HEK293 (cell line): ENCODE measurements around the gene SPEM3.

Experiments
- CTCF ChIA-PET: fragments of 350-600 bp; formaldehyde crosslinking; extraction: SDS; loops from one replicate; lab custom pipeline; 2021; ENCODE audit warnings: antibody characterized with exemption; lab: Yijun Ruan, JAX
- POLR2A ChIA-PET: fragments of 300-600 bp; formaldehyde crosslinking; extraction: SDS; loops from one replicate; lab custom pipeline; 2020; ENCODE audit warnings: antibody characterized with exemption, inconsistent platforms; lab: Yijun Ruan, JAX
- H3K27ac ChIP-seq: fragments of 200-500 bp; sonication (Bioruptor generic); 2 replicates; pipeline ENCODE4 v1.5.1; 2014; ENCODE audit warnings: low read depth, low read length, control low read depth, inconsistent platforms; ENCODE audit errors: extremely low read depth
- H3K36me3 ChIP-seq, 2 experiments: fragments of 200-500 bp in 1 of 2; sonication (Bioruptor generic) in 1 of 2; 1 replicate in 1 of 2; 2 replicates in 1 of 2; pipeline ENCODE4 v1.5.1; 2014 to 2017; ENCODE audit warnings: inconsistent platforms in 2 of 2, low read length in 2 of 2; ENCODE audit not compliant: control insufficient read depth in 2 of 2, insufficient read depth in 1 of 2
- H3K4me1 ChIP-seq: fragments of 200-500 bp; sonication (Bioruptor generic); 2 replicates; pipeline ENCODE4 v1.5.1; 2014; ENCODE audit warnings: mild to moderate bottlenecking, low read length, inconsistent platforms; ENCODE audit not compliant: control insufficient read depth, insufficient read depth
- H3K4me3 ChIP-seq: 2 replicates; pipeline ENCODE4 v1.5.1; 2011; ENCODE audit warnings: low read depth, mild to moderate bottlenecking, control low read depth, low read length, moderate library complexity
- H3K9me3 ChIP-seq: fragments of 200-500 bp; sonication (Bioruptor generic); 2 replicates; pipeline ENCODE4 v1.5.1; 2014; ENCODE audit warnings: low read depth, low read length, inconsistent platforms; ENCODE audit not compliant: control insufficient read depth, insufficient read depth
- GLI4 ChIP-seq: fragments of 450-650 bp; formaldehyde crosslinking; IDR thresholded peaks from 2 replicates; pipeline ENCODE4 v1.5.1; 2016; ENCODE audit warnings: missing biosample characterization, missing genetic modification characterization
- HOXD13 ChIP-seq: sonication (generic); formaldehyde crosslinking; IDR thresholded peaks from 2 replicates; pipeline ENCODE4 v1.8.0; 2022; ENCODE audit warnings: missing genetic modification reagents, borderline replicate concordance
- KLF10 ChIP-seq: fragments of 450-650 bp; IDR thresholded peaks from 2 replicates; pipeline ENCODE4 v1.5.1; 2018; ENCODE audit warnings: missing biosample characterization, mild to moderate bottlenecking, missing genetic modification characterization
- SP3 ChIP-seq: fragments of 450-650 bp; formaldehyde crosslinking; IDR thresholded peaks from 2 replicates; pipeline ENCODE4 v1.5.1; 2016; ENCODE audit warnings: missing biosample characterization, missing genetic modification characterization
- YY2 ChIP-seq: fragments of 450-650 bp; formaldehyde crosslinking; IDR thresholded peaks from 2 replicates; pipeline ENCODE4 v1.5.1; 2016; ENCODE audit warnings: missing biosample characterization, missing genetic modification characterization
- ZEB2 ChIP-seq: fragments of 450-650 bp; formaldehyde crosslinking; IDR thresholded peaks from 2 replicates; pipeline ENCODE4 v1.5.1; 2016; ENCODE audit warnings: missing biosample characterization, missing genetic modification characterization
- ZFP69B ChIP-seq: fragments of 450-650 bp; formaldehyde crosslinking; IDR thresholded peaks from 2 replicates; pipeline ENCODE4 v1.5.1; 2016; ENCODE audit warnings: missing biosample characterization, missing genetic modification characterization
- ZNF140 ChIP-seq: fragments of 450-650 bp; formaldehyde crosslinking; IDR thresholded peaks from 2 replicates; pipeline ENCODE4 v1.5.1; 2016; ENCODE audit warnings: missing biosample characterization, missing genetic modification characterization
- ZNF169 ChIP-seq: fragments of 450-650 bp; formaldehyde crosslinking; IDR thresholded peaks from 2 replicates; pipeline ENCODE4 v1.5.1; 2016; ENCODE audit warnings: missing biosample characterization, missing genetic modification characterization
- ZNF202 ChIP-seq: fragments of 450-650 bp; formaldehyde crosslinking; IDR thresholded peaks from 2 replicates; pipeline ENCODE4 v1.5.1; 2016; ENCODE audit warnings: missing biosample characterization, missing genetic modification characterization, borderline replicate concordance
- ZNF23 ChIP-seq: fragments of 450-650 bp; formaldehyde crosslinking; IDR thresholded peaks from 2 replicates; pipeline ENCODE4 v1.5.1; 2016; ENCODE audit warnings: missing biosample characterization, missing genetic modification characterization, borderline replicate concordance
- ZNF558 ChIP-seq: fragments of 450-650 bp; formaldehyde crosslinking; IDR thresholded peaks from 2 replicates; pipeline ENCODE4 v1.5.1; 2016; ENCODE audit warnings: missing biosample characterization, missing genetic modification characterization
- ZNF623 ChIP-seq: fragments of 450-650 bp; formaldehyde crosslinking; IDR thresholded peaks from 2 replicates; pipeline ENCODE4 v1.5.1; 2016; ENCODE audit warnings: missing biosample characterization, missing genetic modification characterization
- ZNF660 ChIP-seq: fragments of 450-650 bp; IDR thresholded peaks from 2 replicates; pipeline ENCODE4 v1.5.1; 2018; ENCODE audit warnings: missing biosample characterization, mild to moderate bottlenecking, missing genetic modification characterization
- TF ChIP-seq, protein P1 (sequence below): fragments of 450-650 bp; formaldehyde crosslinking; IDR thresholded peaks from 2 replicates; pipeline ENCODE4 v1.5.1; 2017; ENCODE audit warnings: missing biosample characterization, missing genetic modification characterization
- TF ChIP-seq, protein P2 (sequence below): fragments of 450-650 bp; IDR thresholded peaks from 2 replicates; pipeline ENCODE4 v1.5.1; 2018; ENCODE audit warnings: missing biosample characterization, mild to moderate bottlenecking, missing genetic modification characterization
- TF ChIP-seq, protein P3 (sequence below): fragments of 450-650 bp; formaldehyde crosslinking; IDR thresholded peaks from 2 replicates; pipeline ENCODE4 v1.5.1; 2016; ENCODE audit warnings: missing biosample characterization, missing genetic modification characterization, low read depth
- TF ChIP-seq, protein P4 (sequence below): fragments of 450-650 bp; formaldehyde crosslinking; IDR thresholded peaks from 2 replicates; pipeline ENCODE4 v1.5.1; 2016; ENCODE audit warnings: missing biosample characterization, missing genetic modification characterization
- TF ChIP-seq, protein P5 (sequence below): fragments of 450-650 bp; formaldehyde crosslinking; IDR thresholded peaks from 2 replicates; pipeline ENCODE4 v1.5.1; 2016; ENCODE audit warnings: missing biosample characterization, missing genetic modification characterization
- TF ChIP-seq, protein P6 (sequence below): fragments of 450-650 bp; formaldehyde crosslinking; IDR thresholded peaks from 2 replicates; pipeline ENCODE4 v1.5.1; 2017; ENCODE audit warnings: missing biosample characterization, missing genetic modification characterization

Gene SPEM3

DNA sequence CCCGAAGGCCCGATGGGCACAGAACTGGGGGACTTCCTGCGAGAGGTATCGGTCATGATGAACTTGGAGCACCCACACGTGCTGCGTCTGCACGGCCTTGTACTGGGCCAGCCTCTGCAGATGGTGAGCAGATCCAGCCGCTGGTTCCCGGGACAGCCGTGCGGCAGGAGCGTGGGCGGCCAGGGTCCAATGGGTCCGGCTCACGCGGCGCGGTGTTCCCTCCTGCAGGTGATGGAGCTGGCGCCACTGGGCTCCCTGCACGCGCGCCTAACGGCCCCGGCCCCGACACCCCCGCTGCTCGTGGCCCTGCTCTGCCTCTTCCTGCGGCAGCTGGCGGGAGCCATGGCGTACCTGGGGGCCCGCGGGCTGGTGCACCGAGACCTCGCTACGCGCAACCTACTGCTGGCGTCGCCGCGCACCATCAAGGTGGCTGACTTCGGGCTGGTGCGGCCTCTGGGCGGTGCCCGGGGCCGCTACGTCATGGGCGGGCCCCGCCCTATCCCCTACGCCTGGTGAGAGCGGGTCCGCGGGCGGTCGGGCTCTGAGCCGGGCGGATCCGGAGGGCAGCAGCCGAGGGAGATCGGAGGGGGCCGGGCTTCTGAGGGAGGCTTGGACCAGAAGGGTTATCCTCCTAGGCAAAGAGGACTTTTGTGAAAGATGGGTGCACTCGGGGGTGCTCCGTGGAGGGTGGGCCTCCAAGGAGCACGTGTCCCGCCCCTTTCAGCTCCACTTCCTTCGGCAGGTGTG lies 44.7 kb upstream of the SPEM3 start (continued):
- no peak for TF ChIP-seq ZNF23 (tag by site-specific recombination)
- TF ChIP-seq ZNF140 (tag by site-specific recombination): no peak

DNA sequence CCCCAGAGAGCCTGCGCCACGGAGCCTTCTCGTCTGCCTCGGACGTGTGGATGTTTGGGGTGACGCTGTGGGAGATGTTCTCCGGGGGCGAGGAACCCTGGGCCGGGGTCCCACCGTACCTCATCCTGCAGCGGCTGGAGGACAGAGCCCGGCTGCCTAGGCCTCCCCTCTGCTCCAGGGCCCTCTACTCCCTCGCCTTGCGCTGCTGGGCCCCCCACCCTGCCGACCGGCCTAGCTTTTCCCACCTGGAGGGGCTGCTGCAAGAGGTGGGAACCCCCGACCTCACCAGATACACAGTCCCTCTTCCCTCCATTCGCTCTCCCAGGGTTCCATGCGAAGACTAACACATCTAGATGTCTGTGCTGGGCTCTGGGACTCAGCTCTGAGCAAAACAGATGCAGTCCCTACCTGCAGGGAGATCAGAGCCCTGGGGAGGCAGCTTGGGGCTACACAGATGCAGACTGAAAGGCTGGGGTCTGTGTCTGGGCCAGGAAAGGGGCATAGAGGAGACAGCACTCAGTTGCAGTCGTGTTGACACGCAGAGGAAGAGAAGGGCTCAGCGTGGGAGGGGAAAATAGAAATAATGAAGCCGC lies 44.1 kb upstream of the SPEM3 start:
- H3K4me1 ChIP-seq: no peaks in the 10 kb centered on the region
- TF ChIP-seq, protein P1, sequence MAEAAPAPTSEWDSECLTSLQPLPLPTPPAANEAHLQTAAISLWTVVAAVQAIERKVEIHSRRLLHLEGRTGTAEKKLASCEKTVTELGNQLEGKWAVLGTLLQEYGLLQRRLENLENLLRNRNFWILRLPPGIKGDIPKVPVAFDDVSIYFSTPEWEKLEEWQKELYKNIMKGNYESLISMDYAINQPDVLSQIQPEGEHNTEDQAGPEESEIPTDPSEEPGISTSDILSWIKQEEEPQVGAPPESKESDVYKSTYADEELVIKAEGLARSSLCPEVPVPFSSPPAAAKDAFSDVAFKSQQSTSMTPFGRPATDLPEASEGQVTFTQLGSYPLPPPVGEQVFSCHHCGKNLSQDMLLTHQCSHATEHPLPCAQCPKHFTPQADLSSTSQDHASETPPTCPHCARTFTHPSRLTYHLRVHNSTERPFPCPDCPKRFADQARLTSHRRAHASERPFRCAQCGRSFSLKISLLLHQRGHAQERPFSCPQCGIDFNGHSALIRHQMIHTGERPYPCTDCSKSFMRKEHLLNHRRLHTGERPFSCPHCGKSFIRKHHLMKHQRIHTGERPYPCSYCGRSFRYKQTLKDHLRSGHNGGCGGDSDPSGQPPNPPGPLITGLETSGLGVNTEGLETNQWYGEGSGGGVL: no peak
- TF ChIP-seq ZNF623 (tag by site-specific recombination) (no peak), ZNF23 (tag by site-specific recombination) (no peak)
- H3K27ac ChIP-seq: no peak overlapping the region
- H3K36me3 ChIP-seq: peaks cover 0 to 9% of the 10 kb centered on the region in 2 experiments; a peak in 2 of 3 replicates
- no peak overlapping the region for H3K4me3 ChIP-seq
- no peaks in the 10 kb centered on the region for H3K9me3 ChIP-seq
- ChIA-PET POLR2A (interaction anchor here (0.7 to 1.3 kb wide), 3 partner anchors 19 to 173 kb away, joined by 3 to 4 read pairs (median 4); partner anchors contain the start of gene TMEM256), CTCF (no interaction called here)

DNA sequence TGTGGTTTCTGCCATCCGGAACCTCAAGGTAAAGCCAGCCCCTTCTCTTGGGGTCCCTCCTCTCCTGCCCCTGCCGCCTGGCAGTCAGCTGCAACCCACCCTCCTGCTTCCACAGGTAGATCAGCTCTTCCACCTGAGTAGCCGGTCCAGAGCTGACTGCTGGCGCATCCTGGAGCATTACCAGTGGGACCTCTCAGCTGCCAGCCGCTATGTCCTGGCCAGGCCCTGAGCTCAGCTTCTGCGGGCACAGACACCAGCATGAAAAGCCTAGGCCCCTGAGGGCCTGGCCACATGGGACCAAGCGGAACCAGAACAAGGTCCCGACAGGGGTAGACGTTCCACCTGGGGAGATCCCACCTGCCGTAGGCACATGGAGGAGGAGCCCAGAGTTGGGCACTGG lies 39.8 kb upstream of the SPEM3 start:
- no peak overlapping the region for H3K27ac ChIP-seq
- peaks cover 1% of the 10 kb centered on the region for H3K4me1 ChIP-seq
- H3K9me3 ChIP-seq: no peaks in the 10 kb centered on the region
- peaks cover 0 to 36% of the 10 kb centered on the region in 2 experiments; a peak in 2 of 3 replicates for H3K36me3 ChIP-seq
- POLR2A ChIA-PET: interaction anchor here (3.6 kb wide), 1 partner anchor 15 kb away, joined by 19 read pairs; the partner anchor contains the start of gene TMEM256
- H3K4me3 ChIP-seq: no peak overlapping the region
- CTCF ChIA-PET: interaction anchor here (1.3 kb wide), 1 partner anchor 33 kb away, joined by 8 read pairs; no protein-coding TSS in a partner anchor
- TF ChIP-seq, protein P2, sequence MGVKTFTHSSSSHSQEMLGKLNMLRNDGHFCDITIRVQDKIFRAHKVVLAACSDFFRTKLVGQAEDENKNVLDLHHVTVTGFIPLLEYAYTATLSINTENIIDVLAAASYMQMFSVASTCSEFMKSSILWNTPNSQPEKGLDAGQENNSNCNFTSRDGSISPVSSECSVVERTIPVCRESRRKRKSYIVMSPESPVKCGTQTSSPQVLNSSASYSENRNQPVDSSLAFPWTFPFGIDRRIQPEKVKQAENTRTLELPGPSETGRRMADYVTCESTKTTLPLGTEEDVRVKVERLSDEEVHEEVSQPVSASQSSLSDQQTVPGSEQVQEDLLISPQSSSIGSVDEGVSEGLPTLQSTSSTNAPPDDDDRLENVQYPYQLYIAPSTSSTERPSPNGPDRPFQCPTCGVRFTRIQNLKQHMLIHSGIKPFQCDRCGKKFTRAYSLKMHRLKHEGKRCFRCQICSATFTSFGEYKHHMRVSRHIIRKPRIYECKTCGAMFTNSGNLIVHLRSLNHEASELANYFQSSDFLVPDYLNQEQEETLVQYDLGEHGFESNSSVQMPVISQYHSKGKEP: no peak
- TF ChIP-seq YY2 (tag by site-specific recombination) (no peak), ZFP69B (tag by site-specific recombination) (no peak), SP3 (tag by site-specific recombination) (no peak), KLF10 (no peak), ZNF558 (tag by site-specific recombination) (no peak), ZNF169 (no peak), ZNF660 (tag by site-specific recombination) (no peak), HOXD13 (CRISPR knock-in tag) (no peak), GLI4 (tag by site-specific recombination) (no peak), ZEB2 (tag by site-specific recombination) (no peak), ZNF202 (tag by site-specific recombination) (no peak)
- TF ChIP-seq, protein P3, sequence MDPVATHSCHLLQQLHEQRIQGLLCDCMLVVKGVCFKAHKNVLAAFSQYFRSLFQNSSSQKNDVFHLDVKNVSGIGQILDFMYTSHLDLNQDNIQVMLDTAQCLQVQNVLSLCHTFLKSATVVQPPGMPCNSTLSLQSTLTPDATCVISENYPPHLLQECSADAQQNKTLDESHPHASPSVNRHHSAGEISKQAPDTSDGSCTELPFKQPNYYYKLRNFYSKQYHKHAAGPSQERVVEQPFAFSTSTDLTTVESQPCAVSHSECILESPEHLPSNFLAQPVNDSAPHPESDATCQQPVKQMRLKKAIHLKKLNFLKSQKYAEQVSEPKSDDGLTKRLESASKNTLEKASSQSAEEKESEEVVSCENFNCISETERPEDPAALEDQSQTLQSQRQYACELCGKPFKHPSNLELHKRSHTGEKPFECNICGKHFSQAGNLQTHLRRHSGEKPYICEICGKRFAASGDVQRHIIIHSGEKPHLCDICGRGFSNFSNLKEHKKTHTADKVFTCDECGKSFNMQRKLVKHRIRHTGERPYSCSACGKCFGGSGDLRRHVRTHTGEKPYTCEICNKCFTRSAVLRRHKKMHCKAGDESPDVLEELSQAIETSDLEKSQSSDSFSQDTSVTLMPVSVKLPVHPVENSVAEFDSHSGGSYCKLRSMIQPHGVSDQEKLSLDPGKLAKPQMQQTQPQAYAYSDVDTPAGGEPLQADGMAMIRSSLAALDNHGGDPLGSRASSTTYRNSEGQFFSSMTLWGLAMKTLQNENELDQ: no peak
- TF ChIP-seq, protein P4, sequence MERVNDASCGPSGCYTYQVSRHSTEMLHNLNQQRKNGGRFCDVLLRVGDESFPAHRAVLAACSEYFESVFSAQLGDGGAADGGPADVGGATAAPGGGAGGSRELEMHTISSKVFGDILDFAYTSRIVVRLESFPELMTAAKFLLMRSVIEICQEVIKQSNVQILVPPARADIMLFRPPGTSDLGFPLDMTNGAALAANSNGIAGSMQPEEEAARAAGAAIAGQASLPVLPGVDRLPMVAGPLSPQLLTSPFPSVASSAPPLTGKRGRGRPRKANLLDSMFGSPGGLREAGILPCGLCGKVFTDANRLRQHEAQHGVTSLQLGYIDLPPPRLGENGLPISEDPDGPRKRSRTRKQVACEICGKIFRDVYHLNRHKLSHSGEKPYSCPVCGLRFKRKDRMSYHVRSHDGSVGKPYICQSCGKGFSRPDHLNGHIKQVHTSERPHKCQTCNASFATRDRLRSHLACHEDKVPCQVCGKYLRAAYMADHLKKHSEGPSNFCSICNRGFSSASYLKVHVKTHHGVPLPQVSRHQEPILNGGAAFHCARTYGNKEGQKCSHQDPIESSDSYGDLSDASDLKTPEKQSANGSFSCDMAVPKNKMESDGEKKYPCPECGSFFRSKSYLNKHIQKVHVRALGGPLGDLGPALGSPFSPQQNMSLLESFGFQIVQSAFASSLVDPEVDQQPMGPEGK: no peak
- TF ChIP-seq, protein P5, sequence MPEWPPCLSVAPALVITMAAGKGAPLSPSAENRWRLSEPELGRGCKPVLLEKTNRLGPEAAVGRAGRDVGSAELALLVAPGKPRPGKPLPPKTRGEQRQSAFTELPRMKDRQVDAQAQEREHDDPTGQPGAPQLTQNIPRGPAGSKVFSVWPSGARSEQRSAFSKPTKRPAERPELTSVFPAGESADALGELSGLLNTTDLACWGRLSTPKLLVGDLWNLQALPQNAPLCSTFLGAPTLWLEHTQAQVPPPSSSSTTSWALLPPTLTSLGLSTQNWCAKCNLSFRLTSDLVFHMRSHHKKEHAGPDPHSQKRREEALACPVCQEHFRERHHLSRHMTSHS (tag by site-specific recombination): no peak
- TF ChIP-seq, protein P6, sequence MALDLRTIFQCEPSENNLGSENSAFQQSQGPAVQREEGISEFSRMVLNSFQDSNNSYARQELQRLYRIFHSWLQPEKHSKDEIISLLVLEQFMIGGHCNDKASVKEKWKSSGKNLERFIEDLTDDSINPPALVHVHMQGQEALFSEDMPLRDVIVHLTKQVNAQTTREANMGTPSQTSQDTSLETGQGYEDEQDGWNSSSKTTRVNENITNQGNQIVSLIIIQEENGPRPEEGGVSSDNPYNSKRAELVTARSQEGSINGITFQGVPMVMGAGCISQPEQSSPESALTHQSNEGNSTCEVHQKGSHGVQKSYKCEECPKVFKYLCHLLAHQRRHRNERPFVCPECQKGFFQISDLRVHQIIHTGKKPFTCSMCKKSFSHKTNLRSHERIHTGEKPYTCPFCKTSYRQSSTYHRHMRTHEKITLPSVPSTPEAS (tag by site-specific recombination): no peak
